Thyroid gland (tissue), 4 donors: ENCODE measurements around the gene TRIML2. TPM values are rescaled to one million over a fixed set of nuclear protein-coding genes. Genes with fewer than 3 reads are reported as not detected.

Source experiments
- DNase-seq, 2 donors: peaks; one replicate each; pipeline ENCODE4 v3.0.0-alpha.2; 2019
- H3K27ac ChIP-seq, 3 donors: fragments of 200-600 bp; sonication (generic); 1 replicate in 2 of 3; 2 replicates in 1 of 3; pipeline ENCODE4 v1.5.1; 2016 to 2019; ENCODE audit warnings: mild to moderate bottlenecking in 1 of 3, moderate library complexity in 1 of 3
- H3K27me3 ChIP-seq: fragments of 200-600 bp; sonication (generic); one replicate; pipeline ENCODE4 v1.5.1; 2019
- H3K36me3 ChIP-seq, 2 donors: fragments of 200-600 bp; sonication (generic); one replicate each; pipeline ENCODE4 v1.5.1; 2016 to 2019
- H3K4me1 ChIP-seq, 2 donors: fragments of 200-600 bp; sonication (generic); one replicate each; pipeline ENCODE4 v1.5.1; 2017 to 2019
- H3K4me3 ChIP-seq, 3 donors: fragments of 200-600 bp; sonication (generic); replicated peaks in 1 of 3; 1 replicate in 2 of 3; 2 replicates in 1 of 3; pipeline ENCODE4 v1.5.1; 2016; ENCODE audit warnings: mild to moderate bottlenecking in 1 of 3
- H3K9me3 ChIP-seq: fragments of 200-600 bp; sonication (generic); one replicate; pipeline ENCODE4 v1.5.1; 2017
- POLR2A ChIP-seq, 2 donors: fragments of 450-650 bp; IDR thresholded peaks; one replicate each; pipeline ENCODE4 v1.6.1; 2017; ENCODE audit warnings: antibody characterized with exemption in 2 of 2, mild to moderate bottlenecking in 2 of 2, moderate library complexity in 1 of 2
- WGBS, 2 donors: methylation state at CpG; one replicate each; pipeline ENCODE4 v1.1.5; 2017; 5-methylcytosine and 5-hydroxymethylcytosine counted together
- intact Hi-C: fragments of 100-400 bp; cut with DNase I; formaldehyde crosslinking; loops from one replicate; pipeline ENCODE4 v1.15.1; 2023
- small RNA-seq: library from RNA; depleted of rRNA; stranded (forward); fragments of <200 nt; gene quantifications from one replicate; pipeline ENCODE3, GENCODE V24; 2016
- total RNA-seq, 4 donors: library from RNA; depleted of rRNA; stranded (reverse); fragments of >200 nt; gene quantifications; one replicate each; pipeline ENCODE4 v1.2.3, GENCODE V29; 2016
- TF ChIP-seq, protein P1 (sequence below), 6 experiments: fragments of 200-600 bp in 3 of 6; fragments of 450-650 bp in 3 of 6; sonication (generic) in 3 of 6; IDR thresholded peaks; one replicate each; pipeline ENCODE4 v1.5.1; 2016 to 2019; ENCODE audit warnings: antibody characterized with exemption in 6 of 6, mild to moderate bottlenecking in 2 of 6, inconsistent platforms in 1 of 6, moderate library complexity in 1 of 6

TRIML2 gene
- total RNA-seq, 4 donors from 2014 or later: not detected

DNA sequence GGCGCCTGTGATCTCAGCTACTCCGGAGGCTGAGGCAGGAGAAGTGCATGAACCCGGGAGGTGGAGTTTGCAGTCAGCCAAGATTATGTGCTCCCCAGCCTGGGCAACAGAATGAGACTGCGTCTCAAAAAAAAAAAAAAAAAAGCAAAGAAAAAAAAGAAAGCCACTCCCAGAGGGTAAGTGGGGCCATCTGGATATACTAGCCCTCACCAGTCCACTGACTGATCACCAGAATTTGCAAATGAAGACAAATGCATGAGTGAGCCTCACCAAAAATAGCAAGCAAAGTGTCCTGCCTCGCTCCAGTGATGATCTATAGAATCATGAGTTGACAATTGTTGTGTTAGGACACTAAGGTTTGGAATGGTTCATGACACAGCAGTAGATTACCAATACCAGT is 66.2 kb downstream of the TRIML2 start:
- 95 to 97% methylated on average over 5 of the region's 5 CpGs for WGBS, 2 donors
- Histone ChIP-seq H3K27ac (no peak overlapping the region), H3K4me3 (no peak overlapping the region), H3K9me3 (no peaks in the 10 kb centered on the region), H3K4me1 (no peaks in the 10 kb centered on the region), H3K36me3 (no peaks in the 10 kb centered on the region), H3K27me3 (no peaks in the 10 kb centered on the region)
- TF ChIP-seq, protein P1, sequence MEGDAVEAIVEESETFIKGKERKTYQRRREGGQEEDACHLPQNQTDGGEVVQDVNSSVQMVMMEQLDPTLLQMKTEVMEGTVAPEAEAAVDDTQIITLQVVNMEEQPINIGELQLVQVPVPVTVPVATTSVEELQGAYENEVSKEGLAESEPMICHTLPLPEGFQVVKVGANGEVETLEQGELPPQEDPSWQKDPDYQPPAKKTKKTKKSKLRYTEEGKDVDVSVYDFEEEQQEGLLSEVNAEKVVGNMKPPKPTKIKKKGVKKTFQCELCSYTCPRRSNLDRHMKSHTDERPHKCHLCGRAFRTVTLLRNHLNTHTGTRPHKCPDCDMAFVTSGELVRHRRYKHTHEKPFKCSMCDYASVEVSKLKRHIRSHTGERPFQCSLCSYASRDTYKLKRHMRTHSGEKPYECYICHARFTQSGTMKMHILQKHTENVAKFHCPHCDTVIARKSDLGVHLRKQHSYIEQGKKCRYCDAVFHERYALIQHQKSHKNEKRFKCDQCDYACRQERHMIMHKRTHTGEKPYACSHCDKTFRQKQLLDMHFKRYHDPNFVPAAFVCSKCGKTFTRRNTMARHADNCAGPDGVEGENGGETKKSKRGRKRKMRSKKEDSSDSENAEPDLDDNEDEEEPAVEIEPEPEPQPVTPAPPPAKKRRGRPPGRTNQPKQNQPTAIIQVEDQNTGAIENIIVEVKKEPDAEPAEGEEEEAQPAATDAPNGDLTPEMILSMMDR (IDR thresholded peaks at IDR 0.05): no peak
- no peak for TF ChIP-seq POLR2A (IDR thresholded peaks at IDR 0.05)
- DNase-seq: no peak
- intact Hi-C loops: no loop called here

DNA sequence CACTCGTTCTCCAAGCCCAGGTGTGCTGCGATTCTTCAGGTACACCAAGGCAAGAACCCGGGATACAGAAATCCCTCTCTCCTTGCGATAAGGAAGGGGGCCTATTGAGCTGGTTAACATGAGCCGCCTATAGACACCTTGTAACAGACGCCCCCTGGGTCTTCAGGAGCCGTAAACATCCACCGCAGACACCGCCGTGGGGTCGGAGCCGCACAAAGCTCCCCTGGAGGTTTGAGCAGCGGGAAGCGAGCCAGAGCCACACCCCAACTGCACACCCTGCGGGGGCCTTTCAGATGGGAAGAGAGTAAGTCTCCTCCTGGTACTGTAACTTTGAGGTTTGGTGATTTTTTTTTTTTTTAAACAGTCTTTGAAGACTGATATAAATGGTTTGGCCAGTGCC is 67.2 kb downstream of the TRIML2 start:
- WGBS, 2 donors: 83 to 90% methylated on average over 11 to 15 of the region's 15 CpGs
- intact Hi-C loops: no loop called here
- Histone ChIP-seq H3K27ac (no peak overlapping the region), H3K4me3 (no peak overlapping the region), H3K27me3 (no peaks in the 10 kb centered on the region), H3K4me1 (no peaks in the 10 kb centered on the region), H3K36me3 (no peaks in the 10 kb centered on the region), H3K9me3 (no peaks in the 10 kb centered on the region)
- DNase-seq: no peak
- TF ChIP-seq, protein P1 (IDR thresholded peaks at IDR 0.05): no peak
- TF ChIP-seq POLR2A (IDR thresholded peaks at IDR 0.05): no peak

DNA sequence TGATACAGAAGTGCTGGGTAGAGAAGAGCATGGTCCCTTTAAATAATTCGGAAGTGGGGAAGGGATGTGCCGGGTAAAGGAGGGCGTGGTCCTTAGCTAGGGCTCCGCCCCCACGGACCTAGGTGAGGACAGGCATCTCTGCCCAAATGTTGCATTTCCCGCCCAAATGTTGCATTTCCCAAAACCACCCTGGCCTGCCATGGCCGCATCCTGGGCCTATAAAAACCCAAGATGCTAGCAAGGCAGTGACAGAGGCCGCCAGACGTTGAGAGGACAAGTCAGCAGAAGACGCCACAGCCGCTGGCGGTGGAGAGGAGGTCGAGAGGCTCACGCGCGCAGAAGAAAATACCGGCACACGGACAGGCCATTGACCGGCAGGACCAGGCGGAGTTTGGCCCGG is 67.7 kb downstream of the TRIML2 start:
- no peaks in the 10 kb centered on the region for H3K27me3 ChIP-seq

More for the DNA sequence above, 67.7 kb downstream of the TRIML2 start:
- Histone ChIP-seq H3K36me3 (no peaks in the 10 kb centered on the region), H3K27ac (no peak overlapping the region), H3K4me1 (no peaks in the 10 kb centered on the region), H3K4me3 (no peak overlapping the region), H3K9me3 (no peaks in the 10 kb centered on the region)
- whole genome bisulfite sequencing, 2 donors: 87 to 95% methylated on average over 21 of the region's 21 CpGs
- no peak for DNase-seq
- TF ChIP-seq, protein P1 (IDR thresholded peaks at IDR 0.05): no peak
- TF ChIP-seq POLR2A (IDR thresholded peaks at IDR 0.05): no peak
- intact Hi-C loops: no loop called here

Small RNA genes lying within 50 kb of the gene (small RNA-seq; reads per million reads assigned to genes)
- gene RNU6-173P: not detected

Other genes with a start within 250 kb of the TRIML2 start
- gene ZFP42, start 113.8 kb downstream of the TRIML2 start, total RNA-seq: not detected
- not detected for gene TRIML1, start 29.8 kb upstream of the TRIML2 start, total RNA-seq